GM10847 (cell line): Measurements from ENCODE around the gene UTRN.

Experiments used
- POLR2A ChIP-seq: IDR thresholded peaks from 2 replicates; pipeline ENCODE4 v1.6.1; 2011; ENCODE audit not compliant: insufficient read length; ENCODE audit errors: extremely low read depth

Gene UTRN

GRCh38 chr6:144295981-144296767, 11.0 kb downstream of the UTRN start:
- no peak for TF ChIP-seq POLR2A

- TF ChIP-seq POLR2A = no peak
Observed at GRCh38 chr6:144296973-144297372, 11.8 kb downstream of the UTRN start.

GRCh38 chr6:144297511-144298100, 12.5 kb downstream of the UTRN start:
- TF ChIP-seq POLR2A = no peak

GRCh38 chr6:144298194-144298593, 13.1 kb downstream of the UTRN start:
- no peak for TF ChIP-seq POLR2A

- no peak for TF ChIP-seq POLR2A
Observed at GRCh38 chr6:144298916-144299315, 13.8 kb downstream of the UTRN start.

- TF ChIP-seq POLR2A = no peak
Observed at GRCh38 chr6:144302701-144303372, 17.7 kb downstream of the UTRN start.

- TF ChIP-seq POLR2A = no peak
Observed at GRCh38 chr6:144304223-144304848, 19.2 kb downstream of the UTRN start.

GRCh38 chr6:144305567-144305966, 20.4 kb downstream of the UTRN start:
- TF ChIP-seq POLR2A = no peak

- TF ChIP-seq POLR2A = no peak
Observed at GRCh38 chr6:144305985-144306384, 20.9 kb downstream of the UTRN start.

- no peak for TF ChIP-seq POLR2A
Observed at GRCh38 chr6:144307880-144308279, 22.7 kb downstream of the UTRN start.

- TF ChIP-seq POLR2A = no peak
Observed at GRCh38 chr6:144310765-144311164, 25.6 kb downstream of the UTRN start.

GRCh38 chr6:144311361-144311760, 26.2 kb downstream of the UTRN start:
- TF ChIP-seq POLR2A = no peak

GRCh38 chr6:144314003-144314485, 28.9 kb downstream of the UTRN start:
- TF ChIP-seq POLR2A = no peak

GRCh38 chr6:144314562-144314961, 29.4 kb downstream of the UTRN start:
- no peak for TF ChIP-seq POLR2A

GRCh38 chr6:144315226-144315980, 30.3 kb downstream of the UTRN start:
- TF ChIP-seq POLR2A = no peak
